KMS-11 (cell line): ENCODE data around the gene ZMIZ2.

Experiments used
- H2AFZ ChIP-seq: fragments of 200-600 bp; sonication (generic); 2 replicates; pipeline ENCODE4 v1.6.1; 2016; ENCODE audit warnings: antibody characterized with exemption, mixed run types, low read depth
- H3K27ac ChIP-seq: fragments of 200-600 bp; sonication (generic); 2 replicates; pipeline ENCODE4 v1.6.1; 2016; ENCODE audit warnings: mild to moderate bottlenecking, mixed run types
- H3K27me3 ChIP-seq: fragments of 200-600 bp; sonication (generic); 2 replicates; pipeline ENCODE4 v1.6.1; 2017; ENCODE audit warnings: mild to moderate bottlenecking, low read depth, mixed run types, moderate library complexity; ENCODE audit not compliant: insufficient read depth
- H3K36me3 ChIP-seq: fragments of 200-600 bp; sonication (generic); 2 replicates; pipeline ENCODE4 v1.6.1; 2017; ENCODE audit warnings: mild to moderate bottlenecking, mixed run types; ENCODE audit not compliant: insufficient read depth
- H3K4me1 ChIP-seq: fragments of 200-600 bp; sonication (generic); 2 replicates; pipeline ENCODE4 v1.6.1; 2016; ENCODE audit warnings: mild to moderate bottlenecking, low read depth, mixed run types; ENCODE audit not compliant: poor library complexity, severe bottlenecking
- H3K4me2 ChIP-seq: fragments of 200-600 bp; sonication (generic); 2 replicates; pipeline ENCODE4 v1.7.0; 2016; ENCODE audit warnings: mild to moderate bottlenecking, mixed run types
- H3K4me3 ChIP-seq: fragments of 200-600 bp; sonication (generic); IDR thresholded peaks from 2 replicates; pipeline ENCODE4 v1.6.1; 2017; ENCODE audit warnings: low read depth, low read length, mixed read lengths; ENCODE audit not compliant: insufficient read depth
- H3K79me2 ChIP-seq: fragments of 200-600 bp; sonication (generic); 2 replicates; pipeline ENCODE4 v1.6.1; 2016; ENCODE audit warnings: low read depth, mixed run types; ENCODE audit not compliant: insufficient read depth
- H3K9ac ChIP-seq: fragments of 200-600 bp; sonication (generic); 2 replicates; pipeline ENCODE4 v1.6.1; 2016; ENCODE audit warnings: mild to moderate bottlenecking, mixed run types
- H4K20me1 ChIP-seq: fragments of 200-600 bp; sonication (generic); 2 replicates; pipeline ENCODE4 v1.6.1; 2016; ENCODE audit warnings: mild to moderate bottlenecking, mixed run types; ENCODE audit not compliant: insufficient read depth
- CTCF ChIP-seq: fragments of 200-600 bp; sonication (generic); conservative IDR thresholded peaks from 2 replicates; pipeline ENCODE4 v1.6.1; 2017; ENCODE audit warnings: low read depth, mild to moderate bottlenecking, antibody characterized with exemption, low read length, moderate library complexity, mixed read lengths

ZMIZ2 gene

DNA sequence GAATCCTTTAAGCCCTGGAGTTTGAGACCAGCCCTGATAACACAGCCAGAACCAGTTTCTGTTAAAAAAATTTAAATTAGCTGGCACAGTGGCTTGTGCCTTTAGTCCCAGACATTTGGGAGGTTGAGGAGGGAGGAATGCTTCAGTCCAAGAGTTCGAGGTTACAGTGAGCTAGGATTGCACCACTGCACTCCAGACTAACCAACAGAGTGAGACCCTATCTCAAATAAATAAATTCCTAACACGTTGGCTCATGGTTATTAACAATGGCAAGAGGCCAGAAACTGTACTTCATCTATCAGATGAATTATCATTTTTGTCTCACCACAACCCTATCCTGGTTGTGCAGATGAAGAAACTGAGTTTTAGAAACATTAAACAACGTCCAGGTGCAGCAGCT lies 45.7 kb downstream of the ZMIZ2 start:
- Histone ChIP-seq H2AFZ (no peak overlapping the region), H3K4me1 (peaks cover 61% of the 10 kb centered on the region), H3K9ac (no peak overlapping the region), H3K4me2 (no peak overlapping the region), H3K36me3 (peaks cover 11% of the 10 kb centered on the region), H4K20me1 (peaks cover 20% of the 10 kb centered on the region), H3K27me3 (no peaks in the 10 kb centered on the region), H3K27ac (no peak overlapping the region), H3K4me3 (no peak overlapping the region), H3K79me2 (peaks cover 38% of the 10 kb centered on the region)
- TF ChIP-seq CTCF = no peak

GRCh38 chr7:44796034-44796503 lies 47.4 kb downstream of the ZMIZ2 start:
- peaks cover 53% of the 10 kb centered on the region for H3K4me1 ChIP-seq
- no peaks in the 10 kb centered on the region for H3K27me3 ChIP-seq
- TF ChIP-seq CTCF = no peak
- peak overlapping the region; percentile 78 for H3K4me2 ChIP-seq
- peak overlapping the region; percentile 99 for H3K9ac ChIP-seq
- H3K4me3 ChIP-seq = peak overlapping the region; percentile 3
- H2AFZ ChIP-seq = peak overlapping the region; percentile 69
- peaks cover 36% of the 10 kb centered on the region for H4K20me1 ChIP-seq
- peaks cover 25% of the 10 kb centered on the region for H3K36me3 ChIP-seq
- peak overlapping the region; percentile 96 for H3K27ac ChIP-seq
- peaks cover 50% of the 10 kb centered on the region for H3K79me2 ChIP-seq

DNA sequence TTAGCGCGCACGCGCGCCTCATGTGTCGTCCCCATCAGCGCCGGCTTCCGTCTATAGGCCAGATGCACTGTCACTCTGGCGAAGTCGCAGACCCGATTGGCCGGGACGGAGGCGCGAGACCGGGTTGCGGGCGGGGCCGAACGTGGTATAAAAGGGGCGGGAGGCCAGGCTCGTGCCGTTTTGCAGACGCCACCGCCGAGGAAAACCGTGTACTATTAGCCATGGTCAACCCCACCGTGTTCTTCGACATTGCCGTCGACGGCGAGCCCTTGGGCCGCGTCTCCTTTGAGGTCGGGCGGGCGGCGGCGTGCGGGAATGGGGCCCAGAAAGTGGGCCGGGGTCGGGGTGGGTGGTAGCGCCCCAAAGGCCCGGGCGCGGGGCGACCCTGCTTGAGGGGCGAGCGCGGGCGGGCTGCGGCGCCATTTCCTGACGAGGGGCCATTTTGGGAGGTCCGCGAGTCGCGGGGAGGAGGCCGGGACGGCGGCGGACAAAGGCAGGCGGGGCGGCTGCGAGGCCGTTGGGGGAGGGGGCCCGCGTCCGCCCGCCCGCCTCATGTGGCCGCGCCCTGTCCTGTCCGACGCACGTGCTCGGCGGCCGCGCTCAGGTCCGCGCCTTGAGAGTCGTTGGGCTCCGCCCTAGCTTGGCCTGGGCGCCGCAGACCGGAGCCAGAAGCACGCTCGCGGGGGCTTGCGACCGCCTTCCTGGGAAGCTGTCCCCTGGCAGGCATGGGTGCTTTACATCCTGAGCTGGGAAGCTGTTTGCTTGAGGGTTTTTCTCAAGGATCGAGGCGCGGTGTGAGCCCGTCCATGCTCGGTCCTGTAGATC lies 48.1 kb downstream of the ZMIZ2 start, which contains the start of gene PPIA:
Gene PPIA (plus strand): TSS at position 178 of the 825 bp plus-strand sequence. CDS start 44 bp downstream, at position 222.
- H3K27me3 ChIP-seq = no peaks in the 10 kb centered on the region
- H4K20me1 ChIP-seq = peaks cover 36% of the 10 kb centered on the region
- no peak for TF ChIP-seq CTCF
- H3K4me2 ChIP-seq = peak within 1 kb of the TSS; percentile 78
- H3K36me3 ChIP-seq = peaks cover 28% of the 10 kb centered on the region
- peak within 1 kb of the TSS; percentile 96 for H3K27ac ChIP-seq
- peak within 1 kb of the TSS; percentile 69 for H2AFZ ChIP-seq
- H3K4me3 ChIP-seq = peak within 1 kb of the TSS; percentile 3
- peaks cover 50% of the 10 kb centered on the region for H3K79me2 ChIP-seq
- peak within 1 kb of the TSS; percentile 99 for H3K9ac ChIP-seq
- H3K4me1 ChIP-seq = peaks cover 47% of the 10 kb centered on the region

DNA sequence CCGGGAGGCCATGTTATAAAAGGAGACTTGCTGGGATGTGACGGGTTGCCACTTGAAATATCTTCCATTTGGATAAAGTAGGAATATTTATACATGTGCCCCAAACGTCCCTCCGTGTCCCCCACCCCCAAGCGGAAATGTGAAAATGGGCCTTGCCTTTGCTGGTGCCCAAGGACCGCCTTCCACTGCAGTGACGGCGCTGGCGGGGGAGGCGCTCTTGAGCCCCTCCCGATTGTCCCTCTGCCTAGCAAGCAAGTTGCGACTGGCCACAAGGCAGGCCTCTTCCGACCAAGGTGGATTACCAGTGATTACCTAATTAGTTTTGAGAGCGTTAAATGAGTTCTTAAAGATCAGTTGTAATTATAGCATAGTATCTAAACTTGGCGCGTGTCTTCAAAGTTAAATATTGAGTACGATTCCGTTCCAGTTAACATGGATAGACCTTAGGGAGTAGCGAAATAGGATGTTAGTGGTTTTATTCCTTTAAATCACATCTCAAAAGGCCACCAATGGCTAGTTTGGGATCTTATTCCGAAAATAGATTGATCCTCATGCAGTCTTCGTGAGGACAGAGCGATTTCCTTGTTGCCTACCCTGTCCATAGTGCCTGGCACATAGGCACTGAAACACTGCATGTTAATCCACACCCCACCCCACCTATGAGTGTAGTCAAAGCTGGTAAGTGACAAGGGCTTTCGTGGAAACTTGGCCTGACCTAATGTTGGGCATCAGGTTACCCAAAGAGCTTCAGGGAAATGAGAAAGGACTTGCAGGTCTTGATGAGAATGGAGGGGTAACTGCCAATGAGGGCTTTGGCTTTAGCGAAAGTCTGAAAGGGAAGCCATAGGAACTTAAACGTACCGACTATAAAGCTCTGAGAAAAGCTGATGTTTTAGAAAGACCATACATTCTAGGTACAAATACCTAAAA lies 48.9 kb downstream of the ZMIZ2 start:
- H3K27me3 ChIP-seq = no peaks in the 10 kb centered on the region
- peak overlapping the region; percentile 99 for H3K9ac ChIP-seq
- TF ChIP-seq CTCF = peak; percentile 86
- H3K4me1 ChIP-seq = peaks cover 38% of the 10 kb centered on the region
- no peak overlapping the region for H2AFZ ChIP-seq
- peaks cover 31% of the 10 kb centered on the region for H3K36me3 ChIP-seq
- H3K4me3 ChIP-seq = no peak overlapping the region
- H3K27ac ChIP-seq = peak overlapping the region; percentile 96
- peak overlapping the region; percentile 74 for H3K4me2 ChIP-seq
- H4K20me1 ChIP-seq = peaks cover 41% of the 10 kb centered on the region
- peaks cover 50% of the 10 kb centered on the region for H3K79me2 ChIP-seq
